Activated CD4-positive, alpha-beta T cell treated with anti-CD3 and anti-CD28 coated beads, Interleukin-2, amount 50 U/mL, for 4 hours (primary cell): ENCODE data around the gene USP20.
A peak's percentile ranks its signal among the peaks of the same experiment; 100 is the strongest.

ENCODE experiments used
- DNase-seq, 2 experiments: peaks; one replicate each; pipeline ENCODE4 v3.0.0-alpha.2; 2020

The USP20 gene

DNA sequence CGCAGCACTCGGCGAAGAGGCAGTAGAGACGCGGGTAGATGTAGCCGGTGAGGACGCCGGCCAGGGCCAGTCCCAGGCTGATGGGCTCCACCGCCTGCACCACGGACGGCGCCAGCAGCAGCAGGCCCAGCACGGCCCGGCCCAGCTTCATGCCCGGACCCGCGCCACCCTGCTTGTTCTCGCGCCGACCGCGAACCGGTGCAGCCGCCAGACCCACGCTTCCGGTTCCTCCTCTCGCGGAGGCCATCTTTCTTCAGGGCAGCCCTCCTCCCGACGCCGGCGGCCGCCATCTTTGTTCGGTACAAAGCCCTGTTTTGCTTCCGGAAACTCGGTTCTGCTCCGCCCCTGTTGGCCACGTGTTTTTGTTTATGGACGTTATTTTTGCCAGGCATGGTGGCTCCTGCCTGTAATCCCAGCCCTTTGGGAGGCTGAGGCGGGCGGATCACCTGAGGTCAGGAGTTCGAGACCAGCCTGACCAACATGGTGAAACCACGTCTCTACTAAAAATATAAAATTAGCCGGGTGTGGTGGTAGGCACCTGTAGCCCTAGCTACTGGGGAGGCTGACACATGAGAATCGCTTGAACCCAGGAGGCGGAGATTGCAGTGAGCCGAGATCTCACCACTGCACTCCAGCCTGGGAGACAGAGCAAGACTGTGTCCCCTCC lies 11.2 kb upstream of the USP20 start, which contains the start of gene TOR1A:
TOR1A (minus strand) TSS at position 202 of the 667 bp plus-strand sequence; CDS start at position 151, 51 bp downstream.
- peak; percentile 90 to 94 for DNase-seq

DNA sequence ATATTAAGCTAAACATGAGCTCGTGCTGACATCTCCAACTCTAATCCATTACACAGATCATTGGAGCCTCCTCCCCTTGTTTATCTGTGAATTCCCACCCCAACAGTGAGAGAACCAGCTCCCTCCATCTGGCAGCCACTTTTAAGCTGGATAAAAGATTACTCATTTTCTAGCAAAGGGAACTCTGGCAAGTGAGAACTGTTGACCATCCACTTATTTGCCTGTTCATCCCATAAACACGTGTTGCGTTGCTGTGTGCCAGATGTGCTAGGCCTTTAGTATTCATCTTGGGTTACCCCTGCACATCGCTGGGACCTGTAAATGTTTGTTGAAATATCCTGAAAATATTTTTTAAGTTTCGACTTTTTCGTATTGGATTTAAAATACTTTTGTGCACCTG lies 8.9 kb upstream of the USP20 start:
- DNase-seq = no peak

DNA sequence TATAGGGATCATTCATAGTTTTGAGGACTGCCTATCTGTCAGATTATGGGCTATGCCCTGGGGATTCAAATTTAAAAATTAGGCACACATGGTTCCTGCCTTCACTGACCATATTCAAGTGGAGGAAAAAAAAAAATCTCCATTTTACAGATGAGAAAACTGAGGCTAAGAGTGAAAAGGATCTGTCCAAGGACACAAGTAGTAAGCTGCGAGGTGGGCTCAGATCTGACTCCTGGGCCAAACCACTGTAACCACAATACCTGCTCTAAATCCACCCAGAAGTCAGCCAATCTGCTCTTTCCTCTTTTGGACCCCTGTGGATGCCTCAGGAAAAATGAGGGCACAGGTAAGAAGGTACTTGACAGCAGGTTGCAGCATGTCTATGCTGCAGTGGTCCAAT lies 8.5 kb upstream of the USP20 start:
- DNase-seq = no peak

DNA sequence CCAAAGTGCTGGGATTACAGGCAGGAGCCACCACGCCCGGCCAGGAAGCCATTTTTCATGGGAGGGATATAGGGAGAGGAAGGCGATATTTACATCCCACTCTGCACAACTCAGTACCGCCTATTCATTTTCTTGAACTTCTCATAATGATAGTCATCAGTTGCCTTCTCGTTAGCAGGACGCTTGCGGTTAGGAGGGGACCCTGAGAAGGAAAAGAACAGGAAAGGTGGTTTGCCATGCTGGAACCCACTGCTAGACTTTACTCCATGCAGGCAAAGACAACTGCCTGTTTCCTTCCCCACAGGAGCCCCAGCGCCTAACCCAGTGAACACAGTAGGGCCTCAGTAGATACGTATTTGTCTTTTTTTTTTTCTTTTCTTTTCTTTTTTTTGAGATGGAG lies 7.2 kb upstream of the USP20 start:
- no peak for DNase-seq

DNA sequence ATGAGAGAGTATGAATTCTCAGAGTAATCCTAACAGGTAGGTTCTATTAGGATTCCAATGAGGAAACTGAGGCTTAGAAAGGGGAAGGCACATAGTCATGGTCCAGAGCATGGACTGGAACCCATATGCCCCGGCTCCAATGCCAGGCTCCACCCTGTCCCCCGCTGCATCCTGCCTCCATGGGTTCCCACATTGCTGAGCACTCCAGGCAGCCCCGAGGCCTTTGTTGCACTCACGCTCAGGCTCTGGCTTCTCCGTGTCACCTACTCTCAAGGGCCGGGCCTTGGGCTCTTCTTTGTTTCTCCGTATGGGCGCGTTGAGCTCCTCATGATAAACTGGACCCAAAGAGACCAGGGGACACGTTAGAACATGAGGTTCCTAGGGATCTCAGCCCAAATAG lies 6.3 kb upstream of the USP20 start:
- no peak for DNase-seq

DNA sequence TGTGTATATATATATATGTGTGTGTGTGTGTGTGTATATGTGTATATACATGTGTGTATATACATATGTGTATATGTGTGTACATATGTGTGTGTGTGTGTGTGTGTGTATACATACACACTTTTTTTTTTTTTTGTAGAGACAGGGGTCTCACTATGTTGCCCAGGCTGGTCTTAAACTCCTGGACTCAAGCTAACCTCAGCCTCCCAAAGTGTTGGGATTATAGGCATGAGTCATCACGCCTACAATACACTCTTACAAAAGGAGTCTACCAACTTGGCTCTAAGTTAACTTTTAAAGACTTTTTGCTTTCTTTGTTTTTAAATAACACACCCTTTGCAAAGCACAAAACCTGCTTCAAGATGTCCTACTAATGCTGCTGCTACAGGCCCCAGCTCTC lies 2.3 kb upstream of the USP20 start:
- no peak for DNase-seq

DNA sequence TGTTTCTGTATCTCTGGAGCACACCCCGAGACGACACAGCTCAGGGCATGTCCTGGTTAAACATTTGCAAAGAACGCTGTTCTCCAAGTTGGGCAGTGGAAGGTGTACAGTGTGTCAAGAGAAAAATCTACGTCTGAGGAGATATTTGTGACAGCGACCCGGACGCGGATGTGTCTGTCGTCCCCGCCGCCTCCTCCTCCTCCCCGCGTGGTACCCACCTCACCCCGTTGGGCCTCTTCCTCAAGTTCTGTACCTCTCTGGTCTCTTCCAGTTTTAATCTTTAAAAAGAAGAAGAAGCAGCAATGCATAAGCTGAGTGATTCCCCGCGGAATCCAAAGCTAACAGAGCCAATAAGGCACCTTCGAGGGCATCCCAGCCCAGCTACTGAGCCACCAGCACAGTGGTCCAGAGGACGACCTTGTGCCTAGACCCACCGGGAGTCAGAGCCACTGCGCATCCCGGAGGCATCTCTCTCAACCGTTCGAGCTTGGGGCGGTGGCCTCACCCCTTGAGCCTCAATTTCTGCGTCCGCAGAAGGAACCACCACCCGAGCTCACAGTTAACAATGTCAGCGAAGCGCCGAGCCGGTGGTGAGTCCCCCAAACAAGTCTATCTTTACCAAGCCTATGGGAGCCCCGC lies 650 bp upstream of the USP20 start:
- DNase-seq = peak; percentile 41 to 49

DNA sequence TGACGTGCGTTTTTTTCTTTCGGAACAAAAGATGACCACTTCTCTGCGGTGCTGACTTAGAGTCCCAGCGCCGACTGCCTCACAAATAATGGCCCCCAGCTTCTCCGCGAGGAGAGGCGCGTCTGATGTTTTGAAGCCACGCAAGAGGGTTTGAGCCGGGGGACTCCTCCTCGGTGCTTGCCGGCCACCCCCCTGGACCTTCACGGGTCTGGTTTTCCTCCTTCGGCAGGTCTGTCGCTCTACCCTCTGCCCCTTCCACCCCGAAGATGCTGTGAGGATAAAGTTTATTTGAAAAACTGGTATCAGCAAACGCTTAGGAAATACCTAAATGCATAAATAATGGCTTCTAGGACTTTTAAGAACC lies 584 bp downstream of the USP20 start:
- no peak for DNase-seq

DNA sequence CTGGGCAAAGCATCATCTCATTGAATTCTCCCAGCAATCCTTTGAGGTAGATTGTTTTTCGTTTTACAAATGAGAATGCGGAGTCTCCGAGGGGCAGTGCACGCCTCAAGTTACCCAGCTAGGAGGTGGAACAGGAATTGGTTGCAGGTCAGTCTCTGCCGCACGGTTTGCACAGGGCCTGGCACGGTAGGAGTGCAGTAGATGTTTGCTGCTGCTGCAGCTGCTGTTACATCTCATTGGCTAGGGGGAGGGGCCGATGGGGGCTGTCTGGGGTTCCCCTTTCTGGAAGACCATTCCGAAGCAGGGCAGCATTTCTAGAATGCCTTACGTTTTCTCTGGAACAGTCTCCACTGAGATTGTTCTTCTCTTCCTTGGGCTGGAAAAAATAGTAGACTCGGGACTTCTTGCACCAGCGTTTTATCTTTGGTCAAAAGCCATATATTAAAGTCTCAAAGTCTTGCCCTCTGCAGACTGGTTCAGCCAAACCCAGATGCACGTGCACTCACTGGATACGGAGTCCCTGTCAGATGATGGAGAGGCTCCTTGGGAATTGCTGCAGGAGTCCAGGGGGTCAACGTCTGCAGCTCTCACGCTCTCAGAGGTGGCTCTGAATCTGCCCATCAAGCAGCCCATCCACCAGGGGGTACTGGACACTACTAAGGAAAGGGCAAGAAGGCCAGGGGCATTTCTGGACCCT lies 1.2 kb downstream of the USP20 start:
- DNase-seq = peak; percentile 40 to 44

DNA sequence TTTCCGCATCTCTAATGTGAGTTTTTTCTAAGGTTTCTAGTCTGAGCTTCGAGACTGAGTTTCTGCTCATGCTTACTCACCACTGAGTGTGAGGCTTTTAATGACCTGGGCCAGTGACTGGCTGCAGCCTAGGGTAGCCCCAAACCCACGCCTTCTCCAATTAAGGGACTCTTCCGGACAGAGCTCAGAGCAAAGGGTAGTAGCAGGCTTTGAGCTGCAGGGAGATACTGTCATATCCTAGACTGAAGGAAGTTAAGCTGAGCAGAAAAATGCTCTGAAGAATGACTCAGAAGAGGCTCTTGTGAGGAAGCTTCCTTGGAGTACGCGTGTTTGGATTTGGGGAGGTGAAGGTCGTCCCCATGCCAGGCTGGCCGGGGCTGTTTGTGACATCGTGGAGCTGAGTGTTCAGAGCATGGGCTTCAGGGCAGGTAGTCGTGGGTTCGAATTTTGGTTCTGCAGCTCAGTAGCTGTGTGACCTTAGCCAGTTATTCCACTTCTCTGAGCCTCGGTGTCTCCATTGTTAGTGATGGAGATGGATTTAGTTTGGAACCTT lies 3.5 kb downstream of the USP20 start:
- DNase-seq = no peak

DNA sequence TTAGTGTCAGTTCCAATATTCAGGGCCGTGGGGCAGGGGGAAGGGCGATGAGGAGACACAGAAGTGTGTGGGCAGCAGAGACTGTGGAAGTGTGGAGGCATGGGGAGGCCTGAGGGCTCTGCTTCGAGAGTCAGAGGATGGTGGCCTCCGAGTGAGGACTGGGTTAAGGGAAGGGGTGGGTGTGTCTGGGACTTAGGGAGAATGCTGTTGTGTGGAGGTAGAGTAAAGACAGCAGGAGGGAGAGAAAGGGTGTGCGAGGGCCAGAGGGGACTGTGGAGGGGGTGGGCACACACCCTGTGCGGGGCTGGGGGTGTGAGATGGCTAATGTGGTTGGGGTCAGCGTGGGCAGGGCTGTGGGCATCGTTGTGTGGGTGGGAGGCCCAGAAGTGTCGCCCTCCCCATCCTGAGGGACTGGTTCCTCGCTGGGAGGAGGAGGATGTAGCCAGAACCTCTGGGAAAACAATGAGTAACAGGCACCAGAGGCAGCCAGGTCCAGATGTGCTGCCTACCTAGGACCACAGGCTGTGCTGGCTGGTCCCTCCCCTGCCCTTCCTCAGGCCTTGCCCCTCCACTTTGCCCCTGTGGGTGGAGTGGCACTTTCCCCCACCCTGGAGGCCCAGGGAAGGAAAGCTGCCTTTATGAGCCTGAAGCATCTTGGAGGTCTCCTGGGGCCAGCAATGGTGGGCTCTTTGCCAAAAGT lies 4.2 kb downstream of the USP20 start:
- DNase-seq = no peak

DNA sequence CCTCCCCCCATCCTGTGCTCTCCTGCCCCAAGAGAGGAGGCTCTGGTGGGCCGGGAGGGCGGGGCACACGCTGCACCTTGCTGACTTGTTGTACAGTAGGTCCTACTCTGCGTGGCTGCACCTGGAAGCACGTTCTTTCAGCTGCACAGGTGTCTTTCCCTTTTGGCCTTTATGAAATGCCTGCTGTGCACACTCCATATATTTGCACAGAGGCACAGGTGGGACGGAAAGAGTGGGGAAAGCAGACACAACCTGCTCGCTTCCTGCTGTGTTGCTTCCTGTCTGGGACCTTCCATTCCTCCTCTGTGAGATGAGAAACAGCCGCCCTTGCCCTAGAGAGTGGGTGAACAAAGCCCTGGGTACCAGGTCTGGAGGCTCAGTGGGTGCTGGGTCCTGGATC lies 4.8 kb downstream of the USP20 start:
- DNase-seq = no peak

DNA sequence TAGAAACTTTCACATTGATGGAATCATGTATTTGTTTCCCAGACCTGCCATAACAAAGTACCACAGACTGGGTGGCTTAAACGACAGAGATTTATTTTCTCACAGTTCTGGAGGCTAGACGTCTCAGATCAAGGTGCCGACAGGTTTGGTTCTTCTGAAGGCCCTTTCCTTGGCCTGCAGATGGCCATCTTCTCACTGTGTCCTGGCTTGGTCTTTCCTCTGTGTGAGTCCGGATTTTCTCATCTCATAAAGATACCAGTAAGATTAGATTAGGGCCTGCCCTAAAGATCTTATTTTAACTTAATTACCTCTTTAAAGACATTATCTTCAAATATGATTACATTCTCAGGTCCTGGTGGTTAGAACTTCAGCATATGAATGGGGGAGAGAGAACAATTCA lies 5.8 kb downstream of the USP20 start:
- no peak for DNase-seq

DNA sequence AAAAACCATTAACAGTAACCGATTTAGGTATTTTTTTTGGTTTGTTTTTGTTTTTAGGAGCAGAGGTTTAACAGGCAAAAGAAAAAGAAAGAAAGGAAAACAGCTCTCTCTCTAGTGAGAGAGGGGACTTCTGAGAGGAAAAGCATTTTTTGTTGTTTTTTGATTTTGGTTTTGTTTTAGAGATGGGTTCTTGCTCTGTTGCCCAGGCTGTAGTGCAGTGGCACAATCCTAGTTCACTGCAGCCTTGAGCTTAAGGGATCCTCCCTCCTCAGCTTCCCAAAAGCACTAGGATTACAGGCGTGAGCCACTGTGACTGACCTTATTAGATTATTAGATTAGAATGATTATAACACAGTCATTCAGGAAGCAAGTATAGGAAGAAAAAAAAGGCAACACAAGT lies 10.1 kb downstream of the USP20 start:
- DNase-seq = no peak

DNA sequence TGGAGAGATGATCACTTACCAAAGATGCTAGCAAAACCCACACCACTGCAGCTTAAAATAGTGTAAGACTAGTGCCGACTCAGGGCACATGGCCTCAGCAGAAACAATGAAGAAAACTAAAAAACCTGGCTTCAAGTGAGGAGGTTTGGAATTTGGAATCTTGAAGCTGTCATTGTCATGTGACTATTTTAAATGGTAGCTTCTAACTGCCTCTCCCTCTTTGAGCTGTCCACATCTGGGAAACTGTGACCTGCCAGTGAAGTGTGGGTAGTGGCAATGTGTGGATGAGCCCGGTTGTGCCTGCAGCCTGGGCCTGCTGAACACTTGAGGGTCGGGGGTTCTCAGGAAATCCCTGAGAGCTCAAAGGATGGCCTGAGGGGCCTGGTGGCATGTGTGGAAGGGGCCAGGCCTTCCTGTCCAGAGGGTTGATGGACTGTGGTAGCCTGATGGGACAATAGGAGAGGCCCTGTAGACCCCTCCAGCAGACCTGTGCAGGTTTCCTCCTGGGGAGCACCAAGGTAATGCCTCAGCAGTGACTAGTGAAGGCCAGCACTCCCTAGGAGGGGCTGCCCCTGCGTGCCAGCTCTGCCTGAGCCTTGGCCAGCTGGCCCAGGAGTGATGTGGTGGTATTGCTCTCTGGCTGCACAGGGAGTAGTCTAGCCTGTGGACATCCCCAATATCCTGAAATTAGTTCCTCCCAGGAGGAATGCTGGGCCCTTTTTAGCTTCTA lies 13.6 kb downstream of the USP20 start:
- DNase-seq = no peak

DNA sequence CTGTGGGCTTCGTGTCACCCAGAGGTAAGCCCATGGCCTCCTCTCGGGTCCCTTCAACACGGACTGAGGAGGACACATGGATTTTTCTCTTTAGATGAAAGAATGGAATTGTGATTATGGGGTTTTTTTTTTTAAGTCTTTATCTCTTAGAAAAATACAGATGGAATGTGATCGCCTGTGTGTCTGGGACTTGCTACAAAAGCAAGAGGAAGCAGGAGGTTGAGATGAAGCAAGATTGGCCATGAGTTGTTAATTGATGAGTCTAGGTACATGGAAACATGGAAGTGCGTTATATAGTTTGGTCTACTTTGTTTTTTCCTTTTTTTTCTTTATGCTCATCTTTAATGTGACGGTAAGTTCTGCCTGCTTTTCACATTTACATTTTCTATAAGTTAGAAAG lies 14.6 kb downstream of the USP20 start:
- DNase-seq = no peak

DNA sequence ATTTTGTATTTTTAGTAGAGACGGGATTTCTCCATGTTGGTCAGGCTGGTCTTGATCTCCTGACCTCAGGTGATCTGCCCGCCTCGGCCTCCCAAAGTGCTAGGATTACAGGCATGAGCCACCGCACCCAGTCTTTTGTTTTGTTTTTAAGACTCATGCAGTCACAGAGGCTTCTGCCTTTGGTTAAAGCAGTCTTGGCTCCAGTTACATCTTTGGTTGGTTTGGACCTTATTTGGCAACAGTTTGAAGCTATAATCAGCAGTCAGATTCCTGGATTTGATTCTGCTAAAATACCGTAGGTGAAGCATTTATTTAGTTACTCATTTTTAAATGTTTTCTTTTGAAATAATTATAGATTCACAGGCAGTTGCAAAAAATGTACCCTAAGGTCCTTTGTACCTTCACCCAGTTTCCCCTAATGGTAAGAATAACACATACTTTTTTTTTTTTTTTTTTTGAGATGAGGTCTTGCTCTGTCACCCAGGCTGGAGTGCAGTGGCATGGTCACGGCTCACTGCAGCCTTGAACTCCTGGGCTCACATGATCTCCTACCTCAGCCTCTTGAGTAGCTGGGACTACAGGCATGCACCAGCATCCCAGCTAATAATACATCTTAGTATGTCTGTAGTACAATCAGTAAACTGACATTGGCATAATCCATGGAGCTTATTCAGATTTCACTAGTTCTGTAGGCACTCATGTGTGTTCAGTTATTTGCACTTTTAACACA lies 15.7 kb downstream of the USP20 start:
- no peak for DNase-seq

DNA sequence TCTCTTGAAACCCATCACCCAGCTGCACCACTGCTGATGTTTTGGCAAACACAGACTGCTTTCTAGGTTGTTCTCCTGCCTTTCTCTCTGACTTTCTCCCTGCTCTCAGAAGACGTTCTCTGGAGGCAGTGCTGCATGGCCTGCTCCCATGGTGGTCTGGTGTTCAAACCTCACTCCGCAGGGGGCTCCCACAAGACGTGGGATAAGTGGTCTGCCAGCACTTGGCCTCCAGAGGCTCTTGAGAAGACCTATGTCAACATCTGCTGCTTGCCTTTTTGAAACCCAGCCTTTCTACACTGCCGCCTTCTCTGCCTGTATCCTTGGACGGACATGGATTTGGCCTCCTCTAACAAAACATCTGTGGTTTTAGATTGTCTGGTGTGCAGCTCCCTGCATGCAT lies 16.6 kb downstream of the USP20 start:
- DNase-seq = no peak

DNA sequence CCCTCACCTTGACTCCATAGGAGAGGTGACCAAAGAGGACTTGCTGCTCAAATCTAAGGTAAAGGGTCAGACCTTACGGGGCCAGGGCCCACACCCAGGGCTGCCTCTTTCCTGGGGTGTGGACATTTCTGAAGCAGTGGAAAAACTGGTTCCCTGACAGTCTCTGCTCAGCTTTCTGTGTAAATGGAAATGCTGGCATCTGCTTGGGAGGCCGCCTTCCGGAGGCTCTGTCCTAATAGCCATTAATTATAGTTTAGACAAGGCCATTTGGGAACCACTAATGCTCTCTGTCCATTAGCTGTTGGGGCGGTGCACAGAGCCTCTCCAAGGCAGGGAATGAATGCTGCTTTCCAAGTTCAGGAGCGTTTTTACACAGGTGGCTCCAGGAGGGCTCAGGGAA lies 17.3 kb downstream of the USP20 start:
- no peak for DNase-seq

DNA sequence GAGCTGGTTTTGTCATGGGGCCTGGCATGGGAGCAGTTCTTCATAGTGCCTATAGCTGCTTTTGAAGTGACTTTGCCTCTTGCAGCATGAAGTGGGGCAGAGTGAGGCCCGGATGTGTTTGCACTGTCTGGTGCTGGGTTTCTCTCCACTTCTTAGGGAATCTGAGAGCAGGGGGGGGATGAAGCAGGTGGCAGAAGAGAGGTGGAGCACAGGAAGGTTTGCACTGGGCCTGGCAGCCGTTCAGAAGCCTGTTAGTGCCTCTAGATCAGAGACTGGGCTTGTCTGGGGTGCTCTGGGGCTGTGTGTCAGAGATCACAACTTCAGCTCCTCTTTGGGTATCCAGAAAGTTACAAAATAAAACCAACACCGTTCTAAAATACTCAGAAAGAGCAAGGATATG lies 18.4 kb downstream of the USP20 start:
- no peak for DNase-seq

DNA sequence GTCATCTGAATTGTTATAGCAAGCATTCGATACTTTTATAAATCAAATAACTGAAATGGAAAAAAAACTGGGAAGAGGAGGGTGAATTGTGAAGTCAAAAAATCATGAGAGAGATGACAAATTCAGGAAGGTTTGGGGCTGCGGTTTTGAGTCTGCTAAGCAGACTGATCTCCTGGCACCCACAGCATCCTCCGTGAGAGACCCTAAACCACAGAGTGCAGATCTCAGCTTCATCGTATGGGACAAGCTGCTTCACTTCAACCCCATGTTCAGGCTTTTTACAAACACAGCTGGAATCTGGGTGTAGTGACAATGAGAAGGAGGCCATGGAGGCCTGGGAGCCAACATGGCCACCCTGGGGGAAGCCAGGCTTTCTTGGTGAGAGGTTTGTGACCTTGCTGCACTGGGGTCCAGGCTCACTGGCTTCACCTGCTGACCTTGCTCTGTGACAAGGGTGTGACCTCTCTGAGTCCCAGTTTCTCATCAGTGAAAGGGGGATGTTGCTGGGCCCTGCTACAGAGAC lies 19.4 kb downstream of the USP20 start:
- DNase-seq = no peak

DNA sequence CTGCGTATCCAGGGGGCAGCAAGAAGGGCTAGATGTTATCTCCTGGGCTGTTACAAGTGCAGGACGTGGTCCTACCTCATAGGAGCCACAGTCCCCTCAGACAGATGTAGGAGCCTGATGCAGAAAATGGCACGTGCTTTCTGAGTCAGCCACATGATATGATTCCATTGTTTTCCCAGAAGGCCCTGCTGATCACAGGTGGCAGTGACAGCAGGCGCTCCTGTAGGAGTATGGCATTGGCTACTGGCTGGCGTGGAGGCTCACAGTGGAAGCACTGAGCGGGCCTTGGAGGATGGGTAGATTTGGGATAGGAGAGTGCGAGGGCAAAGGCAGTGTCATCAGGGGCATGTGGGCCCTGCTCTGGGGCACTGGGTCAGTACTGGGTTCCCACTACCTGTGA lies 21.9 kb downstream of the USP20 start:
- DNase-seq = no peak
